Gastrocnemius medialis (tissue), 4 donors: ENCODE measurements around the gene A2ML1. TPM values are rescaled to one million over a fixed set of nuclear protein-coding genes. Genes with fewer than 3 reads are reported as not detected.

Source experiments
- ATAC-seq, 2 donors: fragments of 150-250 bp; one replicate each; pipeline ENCODE4 v1.9.1; 2016
- DNase-seq, 2 donors: peaks; one replicate each; pipeline ENCODE4 v3.0.0-alpha.2; 2019
- H3K27ac ChIP-seq, 4 donors: fragments of 200-600 bp; sonication (generic); 1 replicate in 1 of 4; 2 replicates in 3 of 4; pipeline ENCODE4 v1.5.1; 2016 to 2018; ENCODE audit warnings: mild to moderate bottlenecking in 2 of 4, moderate library complexity in 1 of 4
- H3K27me3 ChIP-seq, 3 donors: fragments of 200-600 bp; sonication (generic) in 2 of 3; 1 replicate in 1 of 3; 2 replicates in 2 of 3; pipeline versions ENCODE4 v1.5.1 to v1.6.0; 2016 to 2019; ENCODE audit warnings: mild to moderate bottlenecking in 1 of 3, moderate library complexity in 1 of 3
- H3K36me3 ChIP-seq, 2 donors: fragments of 200-600 bp; sonication (generic) in 1 of 2; one replicate each; pipeline ENCODE4 v1.5.1; 2017 to 2018
- H3K4me1 ChIP-seq, 2 donors: fragments of 200-600 bp; sonication (generic) in 1 of 2; one replicate each; pipeline ENCODE4 v1.5.1; 2016 to 2017; ENCODE audit warnings: mild to moderate bottlenecking in 2 of 2
- H3K4me3 ChIP-seq, 4 donors: fragments of 200-600 bp; sonication (generic) in 3 of 4; 1 replicate in 1 of 4; 2 replicates in 3 of 4; pipeline ENCODE4 v1.5.1; 2016 to 2019; ENCODE audit warnings: mild to moderate bottlenecking in 2 of 4
- H3K9me3 ChIP-seq, 3 donors: fragments of 200-600 bp; sonication (generic) in 2 of 3; 1 replicate in 1 of 3; 2 replicates in 2 of 3; pipeline ENCODE4 v1.5.1; 2016 to 2019
- CTCF ChIP-seq, 5 experiments: fragments of 450-650 bp in 3 of 5; fragments of 200-600 bp in 2 of 5; sonication (generic) in 2 of 5; IDR thresholded peaks in 4 of 5; conservative IDR thresholded peaks in 1 of 5; 1 replicate in 4 of 5; 2 replicates in 1 of 5; pipeline ENCODE4 v1.5.1; 2016 to 2019; ENCODE audit warnings: antibody characterized with exemption in 5 of 5, mild to moderate bottlenecking in 3 of 5, moderate library complexity in 3 of 5
- POLR2A ChIP-seq, 2 donors: fragments of 450-650 bp; IDR thresholded peaks; one replicate each; pipeline ENCODE4 v1.6.1; 2017; ENCODE audit warnings: antibody characterized with exemption in 2 of 2, mild to moderate bottlenecking in 2 of 2, moderate library complexity in 2 of 2
- in situ Hi-C, 4 donors: fragments of 200-750 bp; cut with MboI; loops; one replicate each; pipeline versions ENCODE4 v1.15.0 to v1.8.0; 2017; ENCODE audit warnings: low sequenced_read_pairs in 4 of 4
- intact Hi-C: fragments of 100-400 bp; cut with DNase I; formaldehyde crosslinking; loops from one replicate; pipeline ENCODE4 v1.15.1; 2023; ENCODE audit warnings: low total_unique reads
- total RNA-seq, 4 donors: library from RNA; depleted of rRNA; stranded (reverse); fragments of >200 nt; gene quantifications; one replicate each; pipeline versions ENCODE4 v1.1.0 to v1.2.3, GENCODE V29; 2016

The A2ML1 gene
- total RNA-seq, 4 donors from 2014 or later = not detected

- in situ Hi-C loops (loop anchor here in 3 of 4 donors (5.0 to 10.0 kb wide), 2 partner anchors 202 to 205 kb away; no protein-coding TSS in a partner anchor), intact Hi-C loops (no loop called here)
- no peak for ATAC-seq
These were observed 64.9 kb downstream of the A2ML1 start for GRCh38 chr12:8887285-8887715.

GRCh38 chr12:8890313-8891085 is 68.1 kb downstream of the A2ML1 start:
- Histone ChIP-seq H3K9me3 (no peaks in the 10 kb centered on the region), H3K27ac (peak overlapping the region in 1 of 4 donors; percentile 13), H3K4me1 (peaks cover 0 to 3% of the 10 kb centered on the region in 2 donors), H3K4me3 (peak overlapping the region; percentile 51 to 61 (median 56)), H3K27me3 (no peaks in the 10 kb centered on the region), H3K36me3 (no peaks in the 10 kb centered on the region)
- TF ChIP-seq CTCF (IDR thresholded peaks at IDR 0.05 in 4 of 5, conservative IDR thresholded peaks at IDR 0.05 in 1 of 5) (peak; percentile 63 to 91 (median 76)), POLR2A (IDR thresholded peaks at IDR 0.05) (no peak)
- DNase-seq = peak in 1 of 2 donors; percentile 18
- ATAC-seq = peak; percentile 50 to 79
- in situ Hi-C loops = loop anchor here in 1 of 4 donors (10.0 kb wide), 1 partner anchor 206 kb away; no protein-coding TSS in a partner anchor
- intact Hi-C loops = loop anchor here (1.0 kb wide), 1 partner anchor 208 kb away; no protein-coding TSS in a partner anchor

More at GRCh38 chr12:8887285-8887715, 64.9 kb downstream of the A2ML1 start:
- DNase-seq = no peak
- Histone ChIP-seq H3K27ac (no peak overlapping the region), H3K9me3 (no peaks in the 10 kb centered on the region), H3K4me3 (no peak overlapping the region), H3K27me3 (no peaks in the 10 kb centered on the region), H3K4me1 (peaks cover 0 to 3% of the 10 kb centered on the region in 2 donors), H3K36me3 (no peaks in the 10 kb centered on the region)
- no peak for TF ChIP-seq CTCF (IDR thresholded peaks at IDR 0.05 in 4 of 5, conservative IDR thresholded peaks at IDR 0.05 in 1 of 5)
- TF ChIP-seq POLR2A (IDR thresholded peaks at IDR 0.05) = no peak

- ATAC-seq (no peak), DNase-seq (no peak)
- H3K36me3 ChIP-seq = no peaks in the 10 kb centered on the region
- no peak overlapping the region for H3K27ac ChIP-seq
- no peaks in the 10 kb centered on the region for H3K27me3 ChIP-seq
- no peak overlapping the region for H3K4me3 ChIP-seq
- no peaks in the 10 kb centered on the region for H3K9me3 ChIP-seq
- in situ Hi-C loops = loop anchor here in 1 of 4 donors (10.0 kb wide), 1 partner anchor 207 kb away; no protein-coding TSS in a partner anchor
- no peak for TF ChIP-seq POLR2A (IDR thresholded peaks at IDR 0.05)
- no peak for TF ChIP-seq CTCF (IDR thresholded peaks at IDR 0.05 in 4 of 5, conservative IDR thresholded peaks at IDR 0.05 in 1 of 5)
- intact Hi-C loops = no loop called here
- peaks cover 0 to 3% of the 10 kb centered on the region in 2 donors for H3K4me1 ChIP-seq
These were observed 69.6 kb downstream of the A2ML1 start for GRCh38 chr12:8891976-8892375.

- Histone ChIP-seq H3K36me3 (no peaks in the 10 kb centered on the region), H3K27ac (no peak overlapping the region), H3K27me3 (no peaks in the 10 kb centered on the region), H3K4me1 (peaks cover 0 to 3% of the 10 kb centered on the region in 2 donors), H3K4me3 (no peak overlapping the region), H3K9me3 (no peaks in the 10 kb centered on the region)
- intact Hi-C loops (no loop called here), in situ Hi-C loops (loop anchor here in 1 of 4 donors (10.0 kb wide), 1 partner anchor 210 kb away; no protein-coding TSS in a partner anchor)
- TF ChIP-seq POLR2A (IDR thresholded peaks at IDR 0.05) = no peak
- no peak for TF ChIP-seq CTCF (IDR thresholded peaks at IDR 0.05 in 4 of 5, conservative IDR thresholded peaks at IDR 0.05 in 1 of 5)
- DNase-seq (no peak), ATAC-seq (no peak)
These were observed 72.0 kb downstream of the A2ML1 start for GRCh38 chr12:8894378-8894777.
